NCI-H2107 (cell line): Measurements from ENCODE around the gene SYNM.
A peak's percentile ranks its signal among the peaks of the same experiment; 100 is the strongest.

Source experiments
- DNase-seq: peaks from one replicate; lab custom pipeline; 2025; lab: John Stamatoyannopoulos, UW

The SYNM gene

GRCh38 chr15:99167201-99167600 lies 62.3 kb downstream of the SYNM start:
- peak; percentile 4 for DNase-seq

GRCh38 chr15:99167640-99168039 lies 62.8 kb downstream of the SYNM start:
- DNase-seq = no peak

GRCh38 chr15:99168601-99169580 lies 64.0 kb downstream of the SYNM start:
- DNase-seq = no peak

- no peak for DNase-seq
Measured at GRCh38 chr15:99169769-99170311, 65.0 kb downstream of the SYNM start.

- DNase-seq = no peak
Measured at GRCh38 chr15:99170476-99171065, 65.7 kb downstream of the SYNM start.

- DNase-seq = no peak
Measured at GRCh38 chr15:99172171-99172570, 67.3 kb downstream of the SYNM start.

- DNase-seq = no peak
Measured at GRCh38 chr15:99172989-99173388, 68.1 kb downstream of the SYNM start.

- DNase-seq = no peak
Measured at GRCh38 chr15:99174567-99175395, 69.9 kb downstream of the SYNM start.

GRCh38 chr15:99176757-99177156 lies 71.9 kb downstream of the SYNM start:
- DNase-seq = no peak

GRCh38 chr15:99177679-99178078 lies 72.8 kb downstream of the SYNM start:
- no peak for DNase-seq

GRCh38 chr15:99180086-99180963 lies 75.4 kb downstream of the SYNM start:
- DNase-seq = no peak

GRCh38 chr15:99180964-99181306 lies 76.1 kb downstream of the SYNM start:
- no peak for DNase-seq

GRCh38 chr15:99181545-99181971 lies 76.7 kb downstream of the SYNM start:
- peak; percentile 8 for DNase-seq

GRCh38 chr15:99182791-99183190 lies 77.9 kb downstream of the SYNM start:
- no peak for DNase-seq
